NCI-H1092 (cell line): ENCODE measurements around the gene FERMT3.

ENCODE experiments used
- DNase-seq: peaks from one replicate; lab custom pipeline; 2025; lab: John Stamatoyannopoulos, UW

Gene FERMT3

GRCh38 chr11:64220798-64221197 is 14.3 kb downstream of the FERMT3 start:
- no peak for DNase-seq

DNA sequence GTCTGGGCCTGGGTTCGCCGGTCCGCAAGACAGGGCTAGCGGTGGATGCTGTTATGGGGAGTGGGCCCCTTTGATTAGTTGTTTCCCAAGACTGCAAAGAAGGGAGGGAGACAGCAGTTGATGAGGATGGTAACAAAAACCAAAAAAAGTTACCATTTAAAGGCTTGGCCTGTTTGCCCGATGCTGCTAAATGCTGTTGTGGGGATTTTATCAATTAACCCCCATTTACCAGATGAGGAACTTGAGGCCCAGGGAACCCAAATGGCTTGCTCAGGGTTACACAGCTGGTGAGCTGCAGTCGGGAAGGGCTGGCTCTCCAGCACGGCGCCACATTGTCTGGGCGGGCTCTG is 16.1 kb downstream of the FERMT3 start:
- peak; percentile 33 for DNase-seq

DNA sequence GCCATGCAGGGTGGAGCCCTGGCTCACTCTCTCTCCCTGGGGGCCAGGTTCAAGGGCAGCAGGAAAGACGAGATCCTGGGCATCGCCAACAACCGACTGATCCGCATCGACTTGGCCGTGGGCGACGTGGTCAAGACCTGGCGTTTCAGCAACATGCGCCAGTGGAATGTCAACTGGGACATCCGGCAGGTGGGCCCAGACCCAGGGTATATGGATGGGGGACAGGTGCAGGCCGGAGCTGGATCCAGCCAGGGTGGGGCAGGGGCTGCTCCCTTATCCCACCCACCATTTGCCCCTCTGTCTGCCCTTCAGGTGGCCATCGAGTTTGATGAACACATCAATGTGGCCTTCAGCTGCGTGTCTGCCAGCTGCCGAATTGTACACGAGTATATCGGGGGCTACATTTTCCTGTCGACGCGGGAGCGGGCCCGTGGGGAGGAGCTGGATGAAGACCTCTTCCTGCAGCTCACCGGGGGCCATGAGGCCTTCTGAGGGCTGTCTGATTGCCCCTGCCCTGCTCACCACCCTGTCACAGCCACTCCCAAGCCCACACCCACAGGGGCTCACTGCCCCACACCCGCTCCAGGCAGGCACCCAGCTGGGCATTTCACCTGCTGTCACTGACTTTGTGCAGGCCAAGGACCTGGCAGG is 16.6 kb downstream of the FERMT3 start:
- DNase-seq = no peak

- no peak for DNase-seq
Observed at GRCh38 chr11:64224151-64224890, 17.8 kb downstream of the FERMT3 start.

GRCh38 chr11:64224891-64225607 is 18.5 kb downstream of the FERMT3 start:
- DNase-seq = no peak

GRCh38 chr11:64225608-64226506 is 19.3 kb downstream of the FERMT3 start, which contains the start of the genes NUDT22 and TRPT1:
TSS of gene NUDT22 (plus strand) at chr11:64226274. CDS start at chr11:64226653, 379 bp downstream.
TSS of gene TRPT1 (minus strand) at chr11:64226186. CDS start at chr11:64225860, 326 bp downstream.
- DNase-seq = peak; percentile 88

- peak; percentile 53 for DNase-seq
Observed at GRCh38 chr11:64226507-64227051, 20.1 kb downstream of the FERMT3 start.

- DNase-seq = no peak
Observed at GRCh38 chr11:64227405-64227956, 21.0 kb downstream of the FERMT3 start.

DNA sequence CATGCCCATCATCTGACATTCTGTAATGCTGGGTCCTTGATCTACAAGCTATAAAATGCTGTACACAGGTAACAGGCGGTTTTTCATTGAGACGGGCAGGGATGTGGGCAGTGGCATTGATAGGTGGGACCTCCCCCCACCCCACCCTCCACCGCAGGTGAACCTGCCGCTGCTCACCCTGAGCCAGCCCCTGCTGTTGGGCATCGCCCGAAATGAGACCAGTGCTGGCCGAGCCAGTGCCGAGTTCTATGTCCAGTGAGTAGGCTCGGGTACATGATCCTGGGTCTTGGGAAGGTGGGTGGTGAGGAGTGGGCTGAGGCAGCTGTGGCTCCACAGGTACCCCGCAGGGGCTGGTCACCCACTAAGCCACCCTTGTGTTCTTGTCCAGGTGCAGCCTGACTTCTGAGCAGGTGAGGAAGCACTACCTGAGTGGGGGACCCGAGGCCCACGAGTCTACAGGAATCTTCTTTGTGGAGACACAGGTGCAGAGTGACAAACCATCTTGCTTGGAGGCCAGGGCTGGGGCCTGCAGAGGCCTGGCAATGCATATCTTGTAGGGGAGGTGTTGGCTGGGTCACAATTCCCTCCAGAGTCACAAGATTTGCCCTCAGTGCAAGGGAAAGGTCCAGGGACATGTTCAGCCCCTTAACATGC is 22.7 kb downstream of the FERMT3 start:
- DNase-seq = no peak

DNA sequence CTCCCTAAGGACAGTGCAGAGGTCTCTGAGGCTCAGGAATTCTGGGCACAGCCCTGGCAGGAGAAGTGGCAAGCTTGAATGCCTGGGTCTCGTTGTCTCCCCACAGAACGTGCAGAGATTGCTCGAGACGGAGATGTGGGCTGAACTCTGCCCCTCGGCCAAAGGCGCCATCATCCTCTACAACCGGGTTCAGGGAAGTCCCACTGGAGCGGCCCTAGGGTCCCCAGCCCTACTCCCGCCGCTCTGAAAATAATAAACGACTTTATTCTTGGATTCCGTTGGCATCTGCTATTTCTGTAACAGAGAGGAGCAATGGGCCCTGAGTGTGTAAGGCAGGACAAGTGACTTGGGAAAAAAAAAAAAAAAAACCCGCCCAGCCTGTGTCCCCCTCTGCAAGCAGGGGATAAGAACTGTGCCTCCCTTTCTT is 23.2 kb downstream of the FERMT3 start:
- no peak for DNase-seq

GRCh38 chr11:64230171-64230984 is 23.9 kb downstream of the FERMT3 start, which contains the start of gene DNAJC4:
TSS of gene DNAJC4 (plus strand) at chr11:64230548. CDS start at chr11:64230855, 307 bp downstream.
- peak; percentile 98 for DNase-seq

DNA sequence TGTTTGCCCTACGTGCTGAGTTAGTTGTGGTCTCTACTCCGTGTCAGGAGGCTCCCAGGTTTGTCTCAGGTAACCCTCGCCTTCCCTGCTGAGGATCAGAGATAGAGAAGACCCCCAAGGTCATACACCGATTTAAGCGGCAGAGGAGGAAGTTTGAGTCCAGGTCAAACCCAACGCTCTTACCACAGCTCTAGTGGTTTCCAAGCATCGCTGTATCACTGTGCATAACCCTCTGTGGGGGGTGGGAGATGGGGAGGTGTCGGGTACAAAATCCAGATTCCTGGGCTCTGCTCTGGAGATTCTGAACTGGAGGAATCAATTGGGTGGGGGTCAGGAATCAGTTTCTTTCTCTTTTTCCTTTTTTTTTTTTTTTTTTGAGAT is 24.5 kb downstream of the FERMT3 start:
- no peak for DNase-seq

GRCh38 chr11:64231546-64231945 is 25.0 kb downstream of the FERMT3 start:
- no peak for DNase-seq

DNA sequence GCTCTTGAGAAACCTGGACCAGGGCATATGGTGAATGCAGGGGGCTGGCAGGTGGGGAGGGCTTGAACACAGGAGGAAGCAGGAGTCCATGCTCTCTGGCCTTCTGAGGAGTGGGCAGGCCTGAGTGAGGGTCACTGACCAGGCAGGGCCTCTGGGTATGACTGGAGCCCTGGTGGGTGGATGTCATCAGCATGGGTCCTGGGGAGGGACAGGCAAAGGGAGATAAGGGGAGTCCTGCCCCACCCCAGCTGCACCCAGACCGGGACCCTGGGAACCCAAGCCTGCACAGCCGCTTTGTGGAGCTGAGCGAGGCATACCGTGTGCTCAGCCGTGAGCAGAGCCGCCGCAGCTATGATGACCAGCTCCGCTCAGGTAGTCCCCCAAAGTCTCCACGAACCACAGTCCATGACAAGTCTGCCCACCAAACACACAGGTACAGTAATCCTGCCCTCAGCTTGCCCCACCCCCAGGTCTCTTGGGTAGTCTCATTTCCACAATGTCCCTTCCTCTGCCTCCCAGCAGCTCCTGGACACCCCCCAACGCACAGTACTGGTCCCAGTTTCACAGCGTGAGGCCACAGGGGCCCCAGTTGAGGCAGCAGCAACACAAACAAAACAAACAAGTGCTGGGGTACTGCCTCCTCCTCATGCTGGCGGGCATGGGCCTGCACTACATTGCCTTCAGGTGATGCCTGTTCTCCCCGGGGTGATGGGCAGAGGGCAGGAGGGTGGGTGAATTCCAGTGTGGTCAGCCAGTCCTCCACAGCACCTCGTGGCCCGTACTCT is 25.9 kb downstream of the FERMT3 start:
- no peak for DNase-seq

- no peak for DNase-seq
Observed at GRCh38 chr11:64232967-64233315, 26.4 kb downstream of the FERMT3 start.

GRCh38 chr11:64233913-64234586 is 27.5 kb downstream of the FERMT3 start, which contains the start of gene VEGFB:
TSS of gene VEGFB (plus strand) at chr11:64234584. CDS start at chr11:64234834, 250 bp downstream.
- peak; percentile 58 for DNase-seq

- no peak for DNase-seq
Observed at GRCh38 chr11:64234647-64235379, 28.3 kb downstream of the FERMT3 start.
